Measurements from ENCODE around the gene SPINK7.

DNA sequence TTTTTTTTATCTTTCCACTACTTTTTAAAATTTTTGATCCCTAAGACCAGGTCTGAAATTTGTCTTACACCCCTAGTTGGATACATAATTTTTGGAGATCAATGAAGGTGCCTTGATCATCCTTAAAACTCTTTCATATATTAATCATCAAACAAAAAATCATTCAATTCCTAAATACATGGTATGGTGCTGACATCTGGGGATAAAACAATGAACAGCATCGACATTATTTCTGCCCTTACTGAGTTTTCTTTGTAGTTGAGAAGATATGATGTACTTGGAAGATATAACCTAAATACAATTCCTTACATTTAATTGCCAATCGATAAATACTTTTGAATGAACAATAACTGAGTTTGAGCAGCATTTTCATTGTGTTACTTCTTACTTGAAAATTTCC is 41.4 kb downstream of the SPINK7 start:
- TF ChIP-seq CTCF (IDR thresholded peaks at IDR 0.05; ENCODE audit: borderline replicate concordance, extremely low read depth, low read length, poor library complexity, severe bottlenecking) (no peak), EZH2 (IDR thresholded peaks at IDR 0.05; ENCODE audit: borderline replicate concordance, low read depth, low read length, severe bottlenecking) (no peak)
